Occipital lobe (tissue), 2 donors: ENCODE measurements around the gene SMIM3. TPM values are rescaled to one million over a fixed set of nuclear protein-coding genes. Genes with fewer than 3 reads are reported as not detected.

ENCODE experiments used
- DNase-seq: peaks from one replicate; lab custom pipeline; 2025; lab: John Stamatoyannopoulos, UW
- total RNA-seq: library from RNA; depleted of rRNA; stranded (reverse); fragments of >200 nt; gene quantifications from one replicate; pipeline ENCODE4 v1.2.3, GENCODE V29; 2014

The SMIM3 gene
- total RNA-seq, 1 donor from 2014 or later, result 1.7 TPM

DNA sequence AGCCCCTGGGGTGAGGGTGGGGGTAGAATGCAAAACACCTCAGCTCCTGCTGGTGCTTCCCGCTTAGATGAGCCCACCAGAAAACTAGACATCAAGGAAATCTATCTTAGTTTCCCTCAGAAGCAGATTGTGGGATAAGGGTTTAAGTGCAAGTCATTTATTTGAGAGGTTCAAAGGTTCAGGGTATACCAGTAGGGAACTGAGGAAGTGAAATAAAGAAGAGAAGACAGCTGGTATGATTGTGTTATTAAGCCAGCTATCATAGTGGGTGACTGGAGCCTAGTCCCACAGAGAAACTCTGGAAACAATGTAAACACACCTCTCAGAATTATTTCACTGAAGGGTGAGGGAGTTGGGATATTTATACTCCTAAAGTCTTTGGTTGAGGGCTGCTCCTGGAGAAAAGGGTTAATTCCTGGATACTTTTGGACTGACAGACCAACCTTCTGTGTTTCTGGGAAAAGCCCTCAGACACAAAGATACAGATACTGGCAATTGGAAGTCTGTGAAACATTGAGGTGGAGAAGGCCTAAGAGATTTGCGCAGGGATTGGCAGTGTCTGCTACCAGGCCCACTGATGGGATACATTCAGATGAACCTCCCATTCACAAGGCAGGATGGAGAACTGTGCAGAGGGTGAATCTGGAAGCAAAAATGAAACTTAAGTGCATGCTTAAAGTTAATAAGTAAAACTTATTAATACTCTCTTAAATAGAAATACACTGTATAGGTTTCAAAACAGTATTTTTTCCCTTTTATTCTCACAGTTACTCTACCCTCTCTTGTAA lies 13.4 kb upstream of the SMIM3 start:
- DNase-seq, result no peak

DNA sequence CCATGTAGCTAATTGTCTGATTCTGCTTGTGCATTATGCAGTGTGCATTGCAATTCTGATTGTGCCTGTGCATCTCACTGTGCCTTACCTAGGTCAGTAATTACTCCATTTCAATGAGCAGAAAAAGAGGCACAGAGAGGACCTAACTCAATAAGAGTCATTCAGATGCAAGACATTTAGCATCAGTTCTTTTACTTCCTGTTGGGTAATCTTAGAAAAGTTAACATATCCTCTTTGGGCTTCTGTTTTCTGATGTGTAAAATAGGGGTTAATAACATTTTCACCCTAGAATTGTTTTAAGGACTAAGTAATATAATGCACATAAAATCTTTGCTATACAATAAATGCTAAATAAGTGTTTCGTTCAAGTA lies 12.8 kb upstream of the SMIM3 start:
- no peak for DNase-seq

DNA sequence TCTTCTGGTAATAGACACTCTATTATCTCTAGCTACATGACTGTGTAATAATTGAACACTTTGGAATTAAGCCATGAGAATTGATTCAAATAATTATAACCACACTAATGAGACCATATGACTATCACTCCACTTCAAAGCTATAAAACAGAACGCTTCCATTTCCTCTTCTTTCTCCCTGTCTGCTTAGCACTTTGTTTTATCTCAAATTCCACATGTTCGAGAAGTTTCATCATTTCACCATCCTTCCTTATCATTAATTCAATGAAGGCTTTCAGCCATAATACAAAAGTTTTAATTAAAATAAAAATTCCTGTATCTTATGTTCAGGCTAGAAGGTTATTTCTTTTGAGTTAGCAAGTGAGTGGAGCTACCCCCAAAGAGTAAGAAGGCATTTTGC lies 12.3 kb upstream of the SMIM3 start:
- no peak for DNase-seq

DNA sequence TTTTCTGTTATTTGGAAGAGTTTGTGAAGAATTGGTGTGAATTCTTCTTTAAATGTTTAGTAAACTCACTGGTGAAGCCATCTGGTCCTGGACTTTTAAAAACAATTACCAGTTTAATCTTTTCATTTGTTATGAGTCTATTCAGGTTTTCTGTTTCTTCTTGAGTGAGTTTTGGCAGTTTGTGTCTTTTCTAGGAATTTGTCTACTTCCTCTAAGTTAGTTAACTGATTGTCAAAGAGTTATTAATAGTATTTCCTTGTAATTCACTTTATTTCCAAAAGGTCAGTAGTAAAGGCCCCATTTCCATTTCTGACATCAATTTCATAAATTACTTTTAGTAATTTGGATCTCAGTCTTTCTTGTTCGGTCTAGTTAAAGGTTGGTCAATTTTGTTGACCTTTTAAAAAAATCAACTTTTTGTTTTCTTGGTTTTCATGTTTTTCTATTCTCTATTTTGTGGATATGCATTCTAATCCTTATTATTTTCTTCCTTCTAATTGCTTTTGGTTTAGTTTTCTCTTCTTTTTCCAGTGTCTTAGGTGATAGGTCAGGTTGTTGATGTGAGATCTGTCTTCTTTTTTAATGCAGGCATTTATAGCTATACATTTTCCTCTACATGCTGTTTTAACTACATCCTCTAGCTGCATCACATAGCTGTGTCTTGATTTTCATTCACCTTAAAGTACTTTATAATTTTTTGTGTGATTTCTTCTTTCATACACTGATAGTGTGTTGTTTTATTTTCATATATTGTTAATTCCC lies 7.3 kb upstream of the SMIM3 start:
- no peak for DNase-seq

DNA sequence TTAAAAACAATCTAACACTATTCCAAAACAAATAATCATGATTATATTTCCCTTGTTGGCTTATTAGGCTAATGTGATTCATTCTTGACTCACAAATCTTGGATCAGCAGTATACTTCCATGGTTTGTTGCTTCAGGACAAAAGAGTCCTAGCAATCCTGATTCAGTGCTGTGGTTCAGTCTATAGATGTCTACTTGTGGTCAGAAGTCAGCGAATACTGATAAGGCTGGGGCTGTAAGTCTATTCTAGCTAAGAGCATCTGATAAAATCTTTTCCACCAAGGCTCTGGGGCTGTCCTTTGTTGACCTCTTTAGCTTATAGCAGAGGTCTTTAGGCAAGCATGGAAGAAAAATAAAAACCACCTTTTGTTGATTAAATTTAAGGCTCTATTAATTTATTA lies 4.4 kb upstream of the SMIM3 start:
- DNase-seq, result no peak

DNA sequence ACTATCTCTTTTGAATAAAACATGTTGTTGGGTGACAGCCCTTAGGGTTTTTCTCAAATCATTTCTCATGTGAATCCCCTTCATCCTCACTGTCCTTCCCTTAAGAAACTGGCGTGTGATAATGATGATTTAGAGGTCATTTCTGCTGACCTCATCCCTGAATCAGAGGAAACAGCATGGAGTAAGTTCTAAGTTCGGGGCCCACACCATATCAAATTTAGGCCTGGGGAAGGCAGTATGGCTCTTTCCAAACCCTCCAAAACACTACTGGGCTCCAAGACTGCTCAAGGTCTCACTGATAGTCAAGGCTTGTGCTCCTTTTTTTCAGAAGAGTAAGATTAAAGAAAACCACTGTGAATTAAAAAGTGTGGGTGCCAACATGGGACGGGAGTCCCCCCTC lies 872 bp upstream of the SMIM3 start:
- DNase-seq, result no peak

DNA sequence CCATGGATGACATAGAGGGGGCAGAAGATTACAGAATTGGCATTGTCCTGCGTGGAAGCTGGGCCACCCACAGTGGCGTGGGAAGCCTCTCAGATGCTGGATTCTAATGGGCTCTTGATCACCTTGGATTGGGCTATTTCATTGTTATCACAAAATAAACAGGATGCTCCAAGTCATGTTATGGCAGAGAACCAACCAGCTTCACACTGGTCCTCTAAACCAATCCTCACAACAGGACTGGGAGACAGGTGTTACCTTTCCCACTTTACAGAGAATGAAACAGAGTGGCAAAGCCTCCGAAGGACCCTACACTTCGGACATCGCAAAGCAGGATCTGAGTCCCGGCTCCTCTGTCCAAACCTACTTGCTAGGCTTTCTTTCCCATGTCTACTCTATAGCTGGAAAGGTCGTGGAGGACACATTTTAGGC lies 455 bp upstream of the SMIM3 start:
- no peak for DNase-seq

DNA sequence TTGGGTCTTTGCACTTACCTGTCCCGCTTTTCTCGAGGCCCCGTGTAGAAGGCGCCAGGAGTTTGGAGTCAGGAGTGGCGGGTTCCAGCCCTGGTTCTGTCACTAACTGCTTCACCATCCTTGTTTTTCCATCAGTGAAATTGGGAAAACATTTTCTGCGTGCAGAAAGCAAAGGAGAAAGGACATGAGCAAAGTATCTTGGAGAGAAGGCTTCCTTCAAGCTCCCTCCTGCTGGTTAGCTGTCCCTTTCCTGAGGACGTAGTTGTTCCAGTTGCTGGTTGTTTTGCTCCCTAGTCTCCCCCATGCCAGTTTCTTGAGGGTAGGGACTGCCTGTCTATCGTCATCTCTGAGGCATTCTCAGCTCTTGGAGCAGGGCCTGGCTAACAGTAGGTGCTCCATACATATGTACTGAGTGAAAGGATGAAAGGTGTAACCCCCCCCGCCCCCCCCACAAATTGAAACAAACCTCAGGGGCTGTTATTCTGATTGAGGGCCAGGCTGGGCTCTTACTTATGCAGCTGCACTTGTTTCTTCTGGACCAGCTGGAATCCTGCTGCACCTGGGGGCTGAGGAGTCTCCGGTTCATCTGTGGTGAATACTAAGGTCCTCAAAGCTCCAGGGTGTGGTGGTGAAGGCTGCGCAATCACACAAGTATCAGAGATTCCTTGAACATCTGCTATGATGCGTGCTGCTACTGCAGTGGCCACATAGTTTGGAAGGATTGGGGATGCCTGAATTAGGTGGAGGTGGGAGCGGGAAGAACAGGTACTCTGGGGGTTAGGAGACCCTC lies 1.0 kb downstream of the SMIM3 start:
- no peak for DNase-seq

DNA sequence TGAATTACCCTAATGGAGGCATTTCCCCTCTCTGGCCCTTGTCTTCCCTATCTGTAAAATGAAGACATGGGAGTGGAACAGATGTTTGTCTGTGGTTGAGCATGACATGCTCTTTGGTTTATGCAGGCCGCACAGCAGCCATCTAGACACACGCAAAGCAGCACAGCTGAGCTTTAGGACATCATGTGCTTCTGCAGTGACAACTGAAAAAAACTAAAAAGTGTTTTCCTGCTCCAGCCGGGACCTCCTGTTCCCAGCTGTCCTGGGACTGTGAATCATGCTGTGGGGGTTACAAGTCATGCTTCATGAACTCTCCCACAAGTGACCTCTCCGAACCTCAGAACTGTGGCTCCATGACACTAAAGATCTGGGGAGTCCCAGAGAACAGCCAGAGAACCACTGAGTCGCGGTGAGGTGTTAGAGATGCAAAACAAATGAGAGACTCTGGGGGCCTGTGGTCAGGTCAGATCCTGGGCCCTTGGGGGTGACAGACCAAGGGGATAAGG lies 1.7 kb downstream of the SMIM3 start:
- no peak for DNase-seq

DNA sequence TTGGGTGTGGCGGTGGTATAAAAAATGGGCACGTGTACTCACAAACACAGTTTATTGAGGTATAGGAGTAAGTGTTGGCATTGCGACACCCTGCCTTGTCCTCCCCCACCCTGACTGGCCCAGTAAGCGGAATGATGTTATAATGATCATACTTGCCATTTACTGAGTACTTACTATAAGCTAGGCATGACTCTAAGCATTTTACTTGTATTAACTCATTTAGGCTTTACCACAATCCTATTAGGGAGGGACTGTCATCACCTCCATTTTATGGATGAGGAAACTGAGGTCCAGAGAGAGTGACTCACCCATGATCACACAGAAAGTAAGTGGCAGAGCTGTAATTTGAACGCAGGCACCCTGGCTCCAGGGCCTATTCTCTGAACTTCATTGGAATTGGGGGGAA lies 2.3 kb downstream of the SMIM3 start:
- DNase-seq, result no peak

DNA sequence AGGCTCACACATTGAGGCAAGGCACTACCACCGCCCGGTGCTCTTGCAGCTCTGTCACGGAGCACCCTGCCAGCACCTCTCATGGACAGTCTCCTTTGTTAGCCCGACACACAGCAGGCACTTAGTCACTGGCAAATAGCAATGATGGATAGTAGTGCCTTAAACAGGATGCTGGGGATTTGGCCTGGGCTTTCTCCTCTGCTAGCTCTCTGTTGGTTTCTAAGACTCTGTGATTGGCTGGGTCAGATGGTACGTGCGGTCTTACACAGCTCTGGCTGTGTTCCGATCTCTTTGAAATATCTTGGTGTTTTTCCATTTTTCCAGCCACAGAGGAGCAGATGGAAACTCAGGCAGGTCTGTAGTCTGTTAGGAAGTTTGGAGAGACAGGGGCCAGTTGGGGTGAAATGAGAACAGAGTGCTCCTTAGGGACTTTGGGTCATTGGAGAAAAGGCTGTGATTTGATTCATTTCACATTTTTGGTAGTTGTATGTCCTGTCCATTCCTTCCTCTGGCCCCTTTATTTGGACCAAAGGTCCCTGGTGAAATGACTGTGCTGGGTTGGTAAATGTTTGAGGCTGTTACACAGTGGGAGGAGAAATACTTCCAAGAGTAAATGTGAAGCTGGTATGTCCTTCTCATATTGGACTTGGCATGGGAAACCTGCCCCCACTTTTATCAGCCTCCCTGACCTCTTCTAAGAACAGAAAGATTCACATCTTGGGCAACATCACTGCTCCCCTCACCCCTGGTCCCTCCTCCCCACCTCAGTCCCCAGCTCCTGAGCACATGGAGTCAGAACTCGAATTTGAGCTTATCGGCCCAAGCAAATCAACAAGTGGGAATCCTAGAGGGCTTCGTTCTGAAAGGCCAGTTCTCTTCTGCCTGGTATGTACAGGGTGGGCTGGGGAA lies 3.4 kb downstream of the SMIM3 start:
- no peak for DNase-seq

DNA sequence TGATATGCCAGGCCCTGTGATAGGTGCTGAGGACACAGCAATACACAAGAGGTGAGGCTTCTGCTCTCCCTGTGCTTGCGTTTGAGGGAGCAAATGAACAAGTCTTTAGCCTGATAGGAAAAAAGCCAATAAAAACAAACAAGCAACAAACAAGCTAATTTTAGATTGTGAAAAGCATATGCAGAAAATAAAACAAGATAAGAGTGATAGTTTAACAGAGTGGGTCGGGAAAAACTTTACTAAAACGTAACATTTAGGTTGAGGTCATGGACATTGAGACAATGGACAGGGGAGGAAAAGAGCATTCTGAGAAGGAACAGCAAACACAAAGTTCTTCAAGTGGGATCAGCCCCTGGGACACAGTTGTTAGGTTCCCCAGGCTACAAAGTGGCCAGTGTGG lies 4.3 kb downstream of the SMIM3 start:
- DNase-seq, result no peak

DNA sequence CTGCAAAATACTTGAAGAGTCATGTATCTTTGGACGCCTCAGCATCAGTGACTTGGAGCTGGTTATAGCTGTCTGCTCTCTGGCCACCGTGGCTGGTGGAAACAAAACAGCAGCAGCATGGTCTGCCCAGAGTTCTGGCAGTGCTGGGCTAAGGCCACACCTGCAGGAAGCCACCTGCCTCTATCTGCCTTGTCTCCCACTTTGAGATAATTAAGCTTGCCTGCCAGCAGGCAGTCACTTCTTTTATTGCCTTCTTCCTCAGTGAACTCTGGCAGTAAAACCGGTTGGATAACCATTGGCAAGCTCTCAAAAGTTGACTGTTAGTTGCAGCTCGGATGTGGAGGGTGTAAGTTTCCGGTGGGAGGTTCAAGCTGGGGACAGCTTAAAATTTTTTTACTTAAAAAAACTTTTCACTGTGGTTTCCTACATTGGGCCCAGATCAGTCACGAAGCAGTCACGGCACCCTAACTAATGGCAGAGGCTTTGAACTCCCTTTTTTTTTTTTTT lies 4.9 kb downstream of the SMIM3 start:
- DNase-seq, result no peak

DNA sequence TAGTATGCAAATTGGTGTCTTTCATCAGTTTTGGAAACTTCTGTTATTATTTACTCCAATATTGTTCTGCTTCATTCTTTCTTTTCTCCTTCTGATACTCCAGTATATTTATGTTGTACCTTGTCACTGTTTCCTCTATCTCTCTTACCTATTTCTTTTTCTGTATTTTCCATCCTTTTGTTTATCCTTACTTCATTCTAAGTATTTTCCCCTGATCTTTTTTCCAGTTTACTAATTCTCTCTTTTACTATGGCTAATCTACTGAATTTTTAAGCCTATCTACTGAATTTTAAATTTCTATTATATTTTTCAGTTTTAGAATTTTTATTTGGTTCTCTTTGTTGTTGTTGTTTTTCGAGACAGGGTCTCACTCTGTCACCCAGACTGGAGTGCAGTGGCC lies 7.4 kb downstream of the SMIM3 start:
- no peak for DNase-seq

DNA sequence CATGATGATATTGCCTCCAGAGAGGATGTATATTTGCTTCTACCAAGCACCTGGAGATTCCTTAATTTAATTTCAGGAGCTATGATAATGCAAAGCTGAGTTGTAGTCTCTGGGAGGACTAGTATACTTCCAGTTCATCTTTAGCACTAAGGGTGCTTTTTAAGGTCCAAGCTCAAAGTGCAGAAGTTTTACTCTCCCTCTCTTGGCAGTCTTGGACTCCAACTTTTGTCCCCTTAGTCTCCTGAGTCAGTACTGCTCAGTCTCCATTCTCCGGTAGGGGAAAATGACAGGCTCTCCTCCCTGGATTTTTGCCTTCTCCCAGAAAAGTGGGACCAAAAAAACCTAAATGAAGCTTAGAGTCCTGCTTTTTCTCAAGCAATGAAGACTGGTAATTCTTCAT lies 8.3 kb downstream of the SMIM3 start:
- no peak for DNase-seq

DNA sequence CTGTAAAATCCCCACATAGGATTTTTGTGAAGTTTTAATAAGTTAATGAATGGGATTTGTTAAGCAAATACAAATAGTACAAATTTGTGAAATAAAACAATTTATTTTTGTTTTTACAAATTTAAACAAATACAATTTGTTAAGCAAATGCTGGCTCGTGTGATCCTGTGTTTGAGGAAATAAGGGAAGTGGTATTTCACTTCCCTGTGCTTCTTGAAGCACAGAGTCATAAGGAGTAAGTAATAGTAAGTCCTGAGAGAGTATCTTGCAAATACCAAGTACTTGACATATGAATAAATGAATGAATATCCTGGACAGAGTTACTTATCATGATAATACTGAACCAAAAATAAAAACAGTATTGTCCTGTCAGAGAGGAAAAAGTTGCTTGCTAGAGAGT lies 9.1 kb downstream of the SMIM3 start:
- DNase-seq, result no peak

DNA sequence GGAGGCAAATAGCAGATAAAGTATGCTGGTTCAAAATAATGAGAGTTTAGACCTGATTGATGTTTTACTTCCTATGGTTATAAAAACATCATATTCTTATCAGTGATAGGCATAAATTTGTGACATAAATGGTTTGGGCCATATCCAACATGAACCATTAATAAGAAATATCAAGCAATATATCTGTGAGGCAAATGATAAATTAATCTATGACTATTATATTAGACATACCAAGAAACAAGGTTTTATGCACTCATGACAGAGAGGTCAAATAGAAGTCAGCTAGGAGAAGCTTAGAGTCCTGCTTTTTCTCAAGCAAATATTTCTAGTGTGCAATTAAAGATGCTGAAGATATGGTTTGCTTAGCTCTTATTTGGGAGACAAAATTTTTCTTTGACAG lies 10.4 kb downstream of the SMIM3 start:
- no peak for DNase-seq

DNA sequence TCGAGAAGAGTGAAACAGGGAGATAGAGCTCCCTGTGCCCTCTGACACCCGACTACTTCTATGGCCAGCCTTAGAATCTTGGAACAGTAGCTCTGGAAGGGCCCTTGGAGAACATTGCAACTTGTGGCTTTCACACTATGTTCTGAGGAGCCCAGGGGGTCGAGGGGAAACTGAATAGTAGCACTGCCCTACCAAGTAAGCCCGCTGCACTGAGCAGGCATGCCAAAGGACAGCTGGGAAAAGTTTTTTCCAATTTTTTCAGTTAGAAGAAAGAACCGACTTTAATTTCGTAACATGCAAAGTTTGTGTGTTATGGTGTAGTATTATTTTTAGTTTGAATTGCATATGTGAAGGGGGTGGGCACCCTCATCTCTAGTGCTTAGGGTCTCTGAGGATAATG lies 10.9 kb downstream of the SMIM3 start:
- no peak for DNase-seq

DNA sequence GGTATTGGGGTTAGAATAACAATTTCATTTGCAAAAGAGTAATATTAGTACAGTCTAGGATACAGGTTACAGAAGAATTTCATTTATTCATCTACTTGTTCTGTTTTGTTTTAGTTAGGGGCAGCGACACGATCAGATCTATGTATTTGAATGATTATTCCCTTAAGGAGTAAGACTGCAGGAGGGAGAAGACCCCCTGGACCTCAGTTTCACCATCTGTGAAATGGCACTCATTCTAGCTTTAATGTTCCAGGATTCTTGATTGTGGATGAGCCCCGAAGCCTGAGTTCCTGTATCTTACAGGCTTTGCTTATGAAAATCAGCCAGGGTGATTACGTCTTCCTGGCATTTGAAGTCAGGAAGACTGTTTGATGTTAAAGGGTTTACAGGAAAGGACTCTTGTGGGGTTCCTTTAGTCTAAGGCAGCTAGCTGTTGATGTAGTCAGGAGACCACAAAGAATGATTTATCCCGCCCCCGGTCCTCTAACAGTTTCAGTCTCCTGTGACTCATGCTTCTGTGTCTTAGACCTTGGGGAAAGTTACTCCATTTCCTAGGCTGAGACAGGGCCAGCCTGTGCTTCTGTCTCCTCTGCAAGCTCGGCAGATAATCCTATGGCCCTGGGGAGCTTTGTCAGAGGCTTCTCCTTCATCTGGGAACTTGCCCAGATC lies 11.5 kb downstream of the SMIM3 start:
- no peak for DNase-seq

DNA sequence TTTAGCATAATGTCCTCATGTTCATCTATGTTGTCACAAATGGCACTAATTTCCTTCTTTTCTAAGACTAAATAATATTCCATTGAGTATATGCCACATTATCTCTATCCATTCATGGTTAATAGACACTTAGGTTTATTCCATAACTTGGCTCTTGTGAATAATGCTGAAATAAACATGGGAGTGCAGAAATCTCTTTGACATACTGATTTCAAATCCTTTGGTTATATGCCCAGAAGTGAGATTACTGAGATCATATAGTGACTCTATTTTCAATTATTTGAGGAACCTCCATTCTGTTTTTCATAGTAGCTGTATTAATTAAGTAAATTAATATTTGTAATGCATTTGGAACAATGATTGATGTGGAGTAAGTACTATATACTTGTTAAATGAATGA lies 13.0 kb downstream of the SMIM3 start:
- no peak for DNase-seq
